Stimulated activated effector memory CD8-positive, alpha-beta T cell treated with anti-CD3 and anti-CD28 coated beads, Interleukin-12 subunit alpha, Interleukin-12 subunit beta, amount 100 ng/mL, for 72 hours (primary cell): ENCODE results near the gene CACNA1A.
A peak's percentile ranks its signal among the peaks of the same experiment; 100 is the strongest.
"Not testable (repeated sequence)": the region's sequence is repeated elsewhere in the genome, so short reads cannot be mapped to it uniquely, and the experiment has no call there.

ENCODE experiments used
- ATAC-seq: fragments of 150-1000 bp; cut with Tn5 transposase; 2 replicates; pipeline ENCODE4 v1.10.0; 2021
- DNase-seq, 2 donors: peaks; one replicate each; pipeline ENCODE4 v3.0.0; 2021 to 2022; ENCODE audit warnings: low spot score in 2 of 2
- H3K27ac Mint-ChIP-seq: one replicate; pipeline ENCODE4 v1.8.0; 2022; ENCODE audit warnings: mild to moderate bottlenecking, mixed read lengths
- H3K36me3 Mint-ChIP-seq: one replicate; pipeline ENCODE4 v1.8.0; 2022; ENCODE audit warnings: mild to moderate bottlenecking, mixed read lengths
- H3K4me1 Mint-ChIP-seq: one replicate; pipeline ENCODE4 v1.8.0; 2022; ENCODE audit warnings: mixed read lengths
- H3K4me3 Mint-ChIP-seq: one replicate; pipeline ENCODE4 v1.8.0; 2022; ENCODE audit warnings: mild to moderate bottlenecking, mixed read lengths
- H3K9me3 Mint-ChIP-seq: one replicate; pipeline ENCODE4 v1.8.0; 2022; ENCODE audit warnings: mixed read lengths

Gene CACNA1A

DNA sequence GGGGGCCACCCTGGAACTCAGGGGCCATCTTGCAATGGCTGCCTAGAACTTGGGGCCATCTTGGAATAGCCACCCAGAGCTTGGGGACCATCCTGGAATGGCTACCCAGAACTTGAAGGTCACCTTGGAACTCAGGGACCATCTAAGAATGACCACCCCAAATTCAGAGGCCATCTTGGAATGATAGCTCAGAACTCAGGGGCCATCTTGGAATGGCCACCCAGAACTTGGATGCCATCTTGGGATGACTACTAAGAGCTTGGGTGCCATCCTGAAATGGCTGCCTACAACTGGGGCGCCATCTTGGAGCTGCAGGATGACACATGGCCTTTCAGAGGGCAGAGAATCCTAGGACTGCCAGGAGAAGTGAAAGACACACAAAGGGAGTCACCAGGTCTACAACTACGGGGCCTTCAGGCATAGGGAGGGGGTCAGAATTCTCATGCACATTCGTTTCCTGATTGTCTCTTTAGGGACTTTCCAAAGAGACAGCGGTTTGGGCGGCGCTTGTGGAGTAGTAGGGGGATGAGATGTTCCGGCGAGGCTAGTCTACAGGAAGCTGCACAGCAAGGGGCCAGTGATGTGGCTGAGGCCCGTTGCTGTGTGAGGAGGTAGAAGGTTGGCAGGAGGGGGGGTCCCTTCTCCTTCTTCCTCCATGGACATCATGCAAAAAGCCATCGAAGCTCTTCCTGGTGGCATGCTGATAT is 231.1 kb downstream of the CACNA1A start:
- ATAC-seq (no peak), DNase-seq (no peak)
- H3K4me3 Mint-ChIP-seq: no peak overlapping the region
- H3K36me3 Mint-ChIP-seq: peaks cover 6% of the 10 kb centered on the region
- no peaks in the 10 kb centered on the region for H3K9me3 Mint-ChIP-seq
- peaks cover 22% of the 10 kb centered on the region for H3K4me1 Mint-ChIP-seq
- peak overlapping the region; percentile 9 for H3K27ac Mint-ChIP-seq

DNA sequence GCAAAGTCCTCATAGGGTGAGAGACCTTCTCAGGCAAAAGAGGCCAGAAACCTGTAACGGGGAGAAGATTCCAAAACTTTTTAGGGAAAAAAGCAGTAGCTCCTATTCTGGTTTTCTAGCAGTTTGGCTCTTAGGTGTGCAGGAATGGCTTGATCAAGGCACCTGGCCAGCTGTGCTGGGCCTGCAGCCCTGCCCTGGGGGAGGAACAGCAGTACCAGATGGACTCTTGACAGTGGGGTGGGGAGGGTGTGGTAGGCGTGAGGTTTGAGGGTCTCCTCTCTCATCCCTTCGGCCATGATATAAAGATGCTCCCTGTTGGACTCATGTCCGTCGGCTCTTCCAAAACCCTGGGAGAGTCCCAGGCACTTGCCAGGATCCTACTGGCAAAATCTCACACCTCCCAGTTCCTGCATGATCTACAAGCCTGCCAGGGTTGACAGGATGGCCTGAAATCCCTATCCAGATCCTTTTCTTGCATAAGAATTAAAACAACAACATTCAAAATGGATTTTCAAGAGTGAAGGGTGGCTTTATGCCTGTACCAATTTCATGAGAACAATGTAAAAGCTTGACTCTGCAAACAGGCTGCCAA is 235.7 kb downstream of the CACNA1A start:
- Mint-ChIP-seq H3K4me3 (no peak overlapping the region), H3K4me1 (peaks cover 6% of the 10 kb centered on the region), H3K27ac (no peak overlapping the region), H3K9me3 (no peaks in the 10 kb centered on the region), H3K36me3 (no peaks in the 10 kb centered on the region)
- DNase-seq (no peak), ATAC-seq (no peak)

DNA sequence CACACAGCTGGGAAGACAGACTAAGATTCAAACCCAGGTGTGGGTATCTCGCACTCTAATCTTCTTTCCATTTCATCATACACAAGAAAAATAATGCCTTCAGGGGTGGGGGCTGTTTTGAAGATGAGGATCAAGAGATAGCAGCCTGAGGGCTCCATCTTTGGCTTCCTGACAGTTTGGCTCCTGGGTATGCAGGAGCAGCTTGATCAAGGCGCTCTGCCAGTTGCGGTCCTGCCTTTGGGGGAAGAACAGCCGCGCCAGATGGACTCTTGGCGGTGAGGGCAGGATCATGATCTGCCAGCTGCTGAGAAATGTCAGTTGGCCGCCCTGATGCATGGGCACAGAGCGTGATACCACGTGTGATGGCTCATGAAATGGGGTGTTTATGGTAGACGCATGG is 236.9 kb downstream of the CACNA1A start:
- Mint-ChIP-seq H3K36me3 (no peaks in the 10 kb centered on the region), H3K4me1 (no peaks in the 10 kb centered on the region), H3K9me3 (no peaks in the 10 kb centered on the region), H3K27ac (no peak overlapping the region), H3K4me3 (no peak overlapping the region)
- no peak for ATAC-seq
- DNase-seq: no peak

DNA sequence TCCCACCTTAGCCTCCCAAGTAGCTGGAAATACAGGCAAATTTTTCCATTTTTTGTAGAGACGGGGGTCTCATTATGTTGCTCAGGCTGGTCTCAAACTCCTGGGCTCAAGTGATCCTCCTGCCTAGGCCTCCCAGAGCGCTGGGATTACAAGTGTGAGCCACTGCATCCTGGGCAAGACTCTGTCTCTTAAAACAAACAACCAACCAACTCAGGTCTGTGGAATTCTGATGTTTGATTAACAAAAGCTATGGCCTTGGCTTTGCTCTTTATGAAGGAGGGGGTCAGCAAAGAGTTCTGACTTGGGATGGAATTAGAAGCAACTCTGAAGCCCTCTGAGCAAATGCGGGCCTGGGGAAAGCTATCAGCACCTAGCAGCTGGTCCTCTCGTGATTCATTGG is 238.4 kb downstream of the CACNA1A start:
- Mint-ChIP-seq H3K4me3 (no peak overlapping the region), H3K9me3 (no peaks in the 10 kb centered on the region), H3K27ac (no peak overlapping the region), H3K4me1 (no peaks in the 10 kb centered on the region), H3K36me3 (no peaks in the 10 kb centered on the region)
- ATAC-seq (no peak), DNase-seq (no peak)

DNA sequence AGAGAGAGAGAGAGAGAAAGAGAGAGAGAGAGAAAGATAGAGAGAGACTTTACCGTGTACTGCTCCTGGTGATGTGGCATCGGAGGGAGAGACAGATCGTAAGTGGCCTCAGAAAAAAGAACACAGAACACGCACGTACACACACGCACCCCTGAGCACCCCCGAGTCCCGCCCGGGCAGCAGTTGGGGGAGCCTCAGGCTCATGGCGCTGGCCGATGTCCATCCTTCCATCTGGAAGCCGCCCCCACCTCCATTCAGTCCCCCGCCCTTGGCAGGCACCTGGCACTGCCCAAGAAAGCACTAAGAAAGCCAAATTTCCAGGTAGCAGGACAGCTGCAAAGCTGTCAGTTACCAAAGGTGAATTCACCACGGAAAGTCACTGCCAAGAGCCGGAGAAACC is 239.1 kb downstream of the CACNA1A start:
- Mint-ChIP-seq H3K4me3 (no peak overlapping the region), H3K36me3 (no peaks in the 10 kb centered on the region), H3K9me3 (no peaks in the 10 kb centered on the region), H3K27ac (no peak overlapping the region), H3K4me1 (no peaks in the 10 kb centered on the region)
- DNase-seq: no peak
- ATAC-seq: no peak

DNA sequence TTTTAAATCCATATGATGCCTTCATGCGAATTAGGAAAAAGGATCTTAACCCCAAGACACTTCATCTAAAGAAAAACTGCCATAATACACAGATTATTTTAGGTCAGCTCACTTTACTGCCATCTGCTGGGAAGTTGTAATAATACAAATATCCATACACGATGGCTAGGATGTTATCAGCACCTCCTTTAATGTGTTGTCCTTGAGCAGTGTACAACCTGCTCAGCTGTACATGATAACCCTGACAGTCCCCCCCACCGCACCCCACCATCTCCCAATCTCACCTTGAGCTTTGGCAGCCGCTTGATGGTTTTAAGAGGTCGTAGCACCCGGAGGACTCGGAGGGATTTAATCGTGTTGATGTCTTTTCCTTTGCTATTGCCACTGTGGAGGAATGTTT is 243.8 kb downstream of the CACNA1A start:
- DNase-seq (no peak), ATAC-seq (no peak)
- Mint-ChIP-seq H3K4me1 (peaks cover 11% of the 10 kb centered on the region), H3K4me3 (no peak overlapping the region), H3K27ac (no peak overlapping the region), H3K9me3 (no peaks in the 10 kb centered on the region), H3K36me3 (no peaks in the 10 kb centered on the region)

DNA sequence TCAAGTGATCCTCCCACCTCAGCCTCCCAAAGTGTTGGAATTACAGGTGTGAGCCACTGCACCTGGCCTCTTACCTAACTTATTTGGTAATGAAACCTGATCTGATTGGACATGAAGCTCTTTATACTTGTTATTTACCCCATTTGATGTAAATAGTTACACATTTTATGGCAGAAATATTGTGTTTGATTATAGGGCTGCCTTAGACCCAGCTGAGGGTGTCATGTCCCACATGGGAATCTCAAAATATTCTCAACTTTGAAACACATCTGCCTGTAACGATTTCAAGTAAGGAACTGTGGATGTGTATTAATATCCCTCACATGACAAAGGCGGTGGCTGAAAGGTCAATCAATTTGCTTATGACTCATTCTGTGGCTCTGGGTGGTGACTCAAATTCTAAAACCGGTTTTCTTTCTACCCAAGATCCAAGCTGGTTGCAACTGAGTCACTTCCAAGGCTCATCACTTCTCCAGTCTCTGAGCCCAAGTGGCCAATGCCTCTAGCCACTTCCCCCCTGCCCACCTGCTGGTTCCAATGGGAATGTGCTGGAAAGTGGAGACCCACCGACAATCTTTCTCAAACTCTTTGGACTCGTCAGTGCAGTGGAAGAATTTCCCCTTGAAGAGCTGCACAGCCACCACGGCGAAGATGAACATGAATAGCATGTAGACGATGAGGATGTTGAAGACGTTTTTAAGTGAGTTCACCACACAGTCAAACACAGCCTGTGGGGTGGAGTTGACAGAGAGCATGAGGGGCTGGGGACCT is 245.2 kb downstream of the CACNA1A start:
- Mint-ChIP-seq H3K9me3 (no peaks in the 10 kb centered on the region), H3K36me3 (no peaks in the 10 kb centered on the region), H3K27ac (no peak overlapping the region), H3K4me3 (peak overlapping the region; percentile 16), H3K4me1 (peaks cover 11% of the 10 kb centered on the region)
- peak; percentile 10 to 65 for DNase-seq
- peak; percentile 98 for ATAC-seq

DNA sequence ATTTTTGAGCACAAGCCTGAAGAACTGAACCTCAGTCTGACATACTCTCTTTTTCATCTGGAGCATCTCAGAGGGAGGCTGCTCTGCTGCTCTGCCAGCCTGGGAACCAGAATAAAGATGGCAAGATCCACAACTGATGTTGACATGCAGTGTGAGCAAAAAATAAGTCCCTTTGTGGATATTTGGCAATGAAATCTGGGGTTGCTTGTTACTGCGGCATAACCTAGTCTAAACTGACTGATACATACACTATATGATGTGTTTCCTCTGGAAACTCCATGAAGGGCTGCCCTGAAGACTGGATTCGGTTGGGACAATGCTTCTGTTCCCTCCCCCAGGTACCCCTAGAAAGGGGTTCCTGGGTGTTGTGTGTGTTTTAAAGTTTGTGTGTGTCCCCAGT is 249.4 kb downstream of the CACNA1A start:
- DNase-seq (no peak), ATAC-seq (no peak)
- Mint-ChIP-seq H3K4me3 (no peak overlapping the region), H3K9me3 (no peaks in the 10 kb centered on the region), H3K4me1 (peaks cover 11% of the 10 kb centered on the region), H3K36me3 (no peaks in the 10 kb centered on the region), H3K27ac (no peak overlapping the region)

DNA sequence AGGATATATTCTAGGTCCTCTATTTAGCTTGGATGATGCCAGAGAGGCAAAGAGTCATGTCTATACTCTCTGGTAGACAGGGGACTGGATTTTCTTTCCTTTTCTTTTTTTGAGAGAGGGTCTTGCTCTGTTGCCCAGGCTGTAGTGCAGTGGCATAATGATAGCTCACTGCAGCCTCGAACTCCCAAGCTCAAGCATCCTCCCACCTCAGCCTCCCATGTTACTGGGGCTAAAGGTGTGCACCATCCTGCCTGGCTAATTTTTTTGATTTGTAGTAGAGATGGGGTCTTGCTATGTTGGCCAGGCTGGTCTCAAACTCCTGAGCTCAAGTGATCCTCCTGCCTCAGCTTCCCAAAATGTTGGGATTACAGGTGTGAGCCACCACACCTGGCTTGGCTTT is 249.9 kb downstream of the CACNA1A start:
- not testable (repeated sequence) for H3K4me1 Mint-ChIP-seq, H3K9me3 Mint-ChIP-seq, DNase-seq, H3K36me3 Mint-ChIP-seq, ATAC-seq, H3K4me3 Mint-ChIP-seq, H3K27ac Mint-ChIP-seq

DNA sequence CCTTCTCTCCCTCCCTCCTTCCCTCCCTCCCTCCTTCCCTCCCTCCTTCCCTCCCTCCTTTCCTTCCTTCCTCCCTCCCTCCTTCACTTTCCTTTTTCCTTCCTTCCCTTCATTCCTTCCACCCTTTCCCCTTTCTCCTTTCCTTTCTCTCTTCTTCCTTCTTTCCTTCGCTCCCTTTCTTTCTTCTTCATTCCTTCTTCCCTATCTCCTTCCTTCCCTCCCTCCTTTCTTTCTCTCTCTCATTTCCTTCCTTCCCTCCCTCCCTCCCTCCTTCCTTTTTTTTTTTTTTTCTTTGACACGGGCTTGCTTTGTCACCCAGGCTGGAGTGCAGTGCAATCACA is 250.6 kb downstream of the CACNA1A start:
- Mint-ChIP-seq H3K36me3 (no peaks in the 10 kb centered on the region), H3K4me3 (no peak overlapping the region), H3K4me1 (peaks cover 2% of the 10 kb centered on the region), H3K27ac (no peak overlapping the region), H3K9me3 (no peaks in the 10 kb centered on the region)
- DNase-seq (no peak), ATAC-seq (no peak)

DNA sequence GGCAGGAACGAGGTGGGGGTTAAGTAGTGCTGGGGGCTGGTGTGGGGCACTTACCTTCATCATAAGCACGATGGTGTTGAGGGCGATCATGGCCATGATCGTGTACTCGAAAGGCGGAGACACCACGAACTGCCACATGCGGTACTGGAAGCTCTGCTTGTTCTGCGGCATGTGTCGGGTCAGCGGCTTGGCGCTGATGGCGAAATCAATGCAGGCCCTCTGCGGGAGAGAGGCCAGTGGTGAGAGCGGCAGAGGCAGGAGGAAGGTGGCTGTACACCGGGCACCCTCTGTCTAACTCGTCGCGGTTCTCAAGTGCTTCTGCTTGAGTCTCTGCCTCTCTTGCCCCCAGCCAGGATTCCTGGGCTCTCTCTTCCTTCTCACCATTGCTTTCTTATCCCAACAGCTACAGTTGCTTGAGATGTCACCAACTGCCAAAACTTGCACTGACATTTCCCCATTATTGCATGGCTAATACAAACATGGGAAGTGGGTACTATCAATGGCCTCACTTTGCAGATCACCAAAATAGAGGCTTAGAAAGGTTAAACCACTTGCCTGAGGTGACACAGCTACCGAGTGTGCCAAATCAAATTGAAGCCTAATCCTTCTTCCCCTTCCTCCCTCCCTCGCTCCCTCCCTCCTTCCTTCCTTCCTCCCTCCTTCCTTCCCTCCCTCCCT is 251.1 kb downstream of the CACNA1A start:
- Mint-ChIP-seq H3K4me3 (no peak overlapping the region), H3K4me1 (no peaks in the 10 kb centered on the region), H3K36me3 (no peaks in the 10 kb centered on the region), H3K9me3 (no peaks in the 10 kb centered on the region), H3K27ac (no peak overlapping the region)
- no peak for ATAC-seq
- DNase-seq: no peak

DNA sequence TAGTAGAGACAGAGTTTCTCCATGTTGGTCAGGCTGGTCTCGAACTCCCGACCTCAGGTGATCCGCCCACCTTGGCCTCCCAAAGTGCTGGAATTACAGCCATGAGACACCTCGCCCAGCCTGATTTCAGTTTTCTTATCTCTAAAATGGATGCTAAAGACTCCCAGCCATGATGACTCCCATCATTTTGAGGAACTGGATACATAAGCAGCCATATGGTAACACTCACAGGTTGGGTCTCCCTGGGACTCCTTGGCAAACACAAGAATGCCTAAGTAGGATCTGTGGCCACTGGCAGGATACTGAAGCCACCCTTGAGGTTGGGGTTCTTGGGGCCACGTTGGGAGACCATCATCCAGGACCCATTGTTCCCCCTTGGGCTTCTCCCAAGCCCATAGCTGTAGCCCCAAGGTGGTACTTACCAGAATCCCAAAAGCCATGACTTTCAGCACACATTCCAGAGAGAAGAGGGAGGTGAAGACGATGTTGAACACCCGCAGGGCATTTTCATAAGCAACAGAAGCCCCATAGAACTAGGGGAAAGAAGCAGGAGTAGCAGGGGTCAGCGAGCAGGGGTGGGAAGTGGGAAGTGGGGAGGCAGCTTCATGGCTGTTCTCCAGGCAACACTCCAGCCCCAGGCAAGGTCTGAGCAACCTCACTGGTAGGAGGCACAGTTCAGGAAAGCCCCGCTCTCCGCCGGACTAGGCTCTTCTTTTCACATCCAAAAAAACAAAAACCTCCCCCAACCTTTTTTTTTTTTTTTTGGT is 253.5 kb downstream of the CACNA1A start:
- Mint-ChIP-seq H3K4me3 (no peak overlapping the region), H3K9me3 (no peaks in the 10 kb centered on the region), H3K4me1 (peaks cover 5% of the 10 kb centered on the region), H3K27ac (no peak overlapping the region), H3K36me3 (no peaks in the 10 kb centered on the region)
- ATAC-seq: no peak
- no peak for DNase-seq

DNA sequence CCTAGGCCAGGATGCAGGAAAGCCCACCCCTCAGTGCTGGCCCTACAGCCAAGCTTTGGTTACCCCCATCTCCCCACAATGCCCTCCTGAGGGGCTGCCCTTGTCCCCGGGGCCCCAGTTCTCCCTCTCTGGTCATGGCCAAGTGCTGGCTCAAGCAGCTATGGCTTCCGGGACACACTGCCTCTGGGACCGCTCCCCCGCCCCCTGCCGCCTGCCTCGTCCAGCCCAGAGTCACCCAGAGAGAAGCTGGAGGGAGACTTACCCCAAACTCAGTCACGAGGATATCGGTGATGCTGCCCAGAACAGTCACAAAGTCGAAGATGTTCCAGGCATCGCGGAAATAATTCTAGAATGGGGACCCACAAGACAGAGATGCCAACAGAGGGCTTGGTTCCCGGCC is 261.4 kb downstream of the CACNA1A start:
- H3K36me3 Mint-ChIP-seq: no peaks in the 10 kb centered on the region
- H3K4me1 Mint-ChIP-seq: peaks cover 31% of the 10 kb centered on the region
- ATAC-seq (no peak), DNase-seq (no peak)
- no peaks in the 10 kb centered on the region for H3K9me3 Mint-ChIP-seq
- no peak overlapping the region for H3K27ac Mint-ChIP-seq
- H3K4me3 Mint-ChIP-seq: no peak overlapping the region

DNA sequence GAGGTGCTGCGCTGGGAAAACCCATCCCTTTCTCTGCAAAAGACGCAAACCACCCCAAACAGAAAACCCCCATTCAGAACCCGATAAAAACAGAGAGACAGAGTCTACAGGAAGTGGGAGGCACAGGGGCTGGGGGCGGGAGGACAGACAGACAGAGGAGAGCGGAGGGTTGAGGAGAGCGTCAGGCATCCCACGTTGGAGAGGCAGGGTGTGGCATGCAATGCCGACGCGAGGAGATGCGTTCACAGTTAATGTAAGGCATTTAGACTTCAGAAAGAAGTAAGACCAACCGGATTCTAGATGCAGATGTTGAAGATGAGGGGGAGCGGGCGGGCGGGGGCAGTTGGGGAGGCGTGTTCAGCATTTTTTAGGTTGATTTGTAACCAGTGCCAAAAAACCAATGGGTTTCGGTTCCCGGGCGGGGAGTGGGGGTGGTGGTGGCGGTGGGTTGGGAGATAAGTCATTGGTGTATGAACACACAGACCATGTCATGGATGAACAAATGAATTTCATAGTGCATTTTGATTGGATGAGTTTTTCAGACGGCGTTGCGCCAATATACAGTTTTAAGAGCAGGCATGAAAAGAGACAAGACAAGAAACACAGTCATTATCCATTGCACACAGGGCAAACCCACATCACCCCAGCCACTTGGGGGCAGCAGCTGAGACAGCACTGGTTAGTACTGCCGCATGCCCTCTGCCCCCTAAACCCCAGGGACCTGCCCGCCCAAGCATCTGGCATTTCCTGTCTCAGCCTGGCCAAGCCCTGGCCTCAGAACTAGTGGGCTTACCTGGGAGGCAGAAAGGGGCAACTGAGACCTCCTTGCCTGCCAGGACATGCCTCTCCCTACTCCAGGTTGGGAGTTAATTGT is 264.8 kb downstream of the CACNA1A start:
- DNase-seq (peak in 1 of 2 donors; percentile 57), ATAC-seq (peak; percentile 64)
- peak overlapping the region; percentile 61 for H3K27ac Mint-ChIP-seq
- H3K4me3 Mint-ChIP-seq: peak overlapping the region; percentile 70
- peaks cover 27% of the 10 kb centered on the region for H3K4me1 Mint-ChIP-seq
- H3K9me3 Mint-ChIP-seq: no peaks in the 10 kb centered on the region
- no peaks in the 10 kb centered on the region for H3K36me3 Mint-ChIP-seq
